T47D (cell line): Measurements from ENCODE around the gene ADGRD1.

ENCODE experiments used
- DNase-seq, 2 experiments: peaks; one replicate each; pipeline versions ENCODE4 v3.0.0 to v3.0.0-alpha.2; 2011 to 2012; ENCODE audit warnings: low read depth in 1 of 2, low spot score in 1 of 2
- JUND ChIP-seq: IDR thresholded peaks from 2 replicates; pipeline ENCODE4 v1.6.1; 2012; ENCODE audit warnings: low read depth
- in situ Hi-C: cut with HindIII; loops from 2 replicates; pipeline ENCODE4 v1.10.0; 2016; ENCODE audit warnings: low sequenced_read_pairs, low pct_unique_long_range_greater_than_20kb

ADGRD1 gene

DNA sequence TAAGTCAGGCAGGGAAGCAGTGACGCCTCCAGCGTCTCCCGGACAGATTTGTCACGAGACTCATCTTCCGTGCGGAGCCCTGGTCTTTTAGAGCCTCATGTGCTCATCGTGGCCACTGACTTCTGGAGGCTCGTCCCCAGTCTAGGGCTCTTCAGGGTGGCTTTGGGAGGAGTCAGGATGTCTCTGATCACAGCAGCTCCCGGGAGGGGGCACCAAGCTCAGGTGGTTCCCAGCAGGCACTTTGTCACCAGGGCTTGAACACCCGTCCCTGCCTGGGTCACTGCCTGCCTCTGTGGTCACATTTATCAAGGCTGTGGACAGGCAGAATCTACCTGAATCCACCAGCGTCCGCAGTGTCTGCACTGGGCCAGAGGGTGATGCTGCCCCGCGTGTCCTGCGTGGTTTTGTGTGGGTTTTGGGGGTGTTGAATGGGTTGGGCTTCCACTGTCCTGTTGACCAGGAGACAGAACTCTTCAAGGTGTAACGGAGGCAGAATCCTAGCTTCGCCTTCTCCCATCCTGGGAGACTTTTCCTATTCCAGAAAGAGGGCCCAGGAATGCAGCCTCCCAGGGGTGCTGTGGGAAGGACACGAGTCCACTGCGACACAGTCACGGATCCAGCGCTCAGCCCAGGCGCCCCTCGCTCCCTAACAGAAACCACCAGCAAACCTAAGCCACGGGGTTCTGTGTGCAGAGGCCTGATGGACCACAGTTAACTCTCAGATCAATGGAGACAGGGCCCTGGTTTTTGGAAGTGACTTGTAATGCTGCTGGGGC, 132.3 kb downstream of the ADGRD1 start:
- no peak for DNase-seq
- no peak for TF ChIP-seq JUND
- in situ Hi-C loops, result no loop called here

DNA sequence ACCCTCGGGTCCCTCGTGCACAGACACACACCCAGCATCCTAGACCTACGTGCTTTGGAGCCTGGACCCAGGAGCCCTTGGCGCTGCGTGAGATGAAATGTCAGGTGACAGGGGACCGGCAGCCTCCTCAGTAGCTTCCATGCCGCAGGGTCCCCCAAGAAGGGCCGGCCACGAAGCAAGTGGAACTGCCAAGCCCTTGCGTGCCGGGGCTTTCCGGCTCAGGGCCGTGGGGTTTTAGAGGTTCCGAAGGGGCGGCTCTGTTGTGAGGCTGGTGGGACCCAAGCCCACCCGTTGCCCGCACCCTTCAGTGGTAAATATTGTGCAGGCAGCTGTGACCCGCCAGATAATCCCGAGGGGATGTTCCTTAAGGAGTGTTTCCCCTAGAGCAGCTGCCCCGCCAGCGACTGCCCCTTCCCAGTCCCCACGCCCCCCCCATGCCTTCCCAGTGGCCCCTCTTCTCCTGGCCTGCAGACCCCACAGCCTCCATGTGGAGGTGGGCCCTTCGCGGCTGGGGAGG, 133.7 kb downstream of the ADGRD1 start:
- no peak for DNase-seq
- no peak for TF ChIP-seq JUND
- in situ Hi-C loops, result no loop called here

DNA sequence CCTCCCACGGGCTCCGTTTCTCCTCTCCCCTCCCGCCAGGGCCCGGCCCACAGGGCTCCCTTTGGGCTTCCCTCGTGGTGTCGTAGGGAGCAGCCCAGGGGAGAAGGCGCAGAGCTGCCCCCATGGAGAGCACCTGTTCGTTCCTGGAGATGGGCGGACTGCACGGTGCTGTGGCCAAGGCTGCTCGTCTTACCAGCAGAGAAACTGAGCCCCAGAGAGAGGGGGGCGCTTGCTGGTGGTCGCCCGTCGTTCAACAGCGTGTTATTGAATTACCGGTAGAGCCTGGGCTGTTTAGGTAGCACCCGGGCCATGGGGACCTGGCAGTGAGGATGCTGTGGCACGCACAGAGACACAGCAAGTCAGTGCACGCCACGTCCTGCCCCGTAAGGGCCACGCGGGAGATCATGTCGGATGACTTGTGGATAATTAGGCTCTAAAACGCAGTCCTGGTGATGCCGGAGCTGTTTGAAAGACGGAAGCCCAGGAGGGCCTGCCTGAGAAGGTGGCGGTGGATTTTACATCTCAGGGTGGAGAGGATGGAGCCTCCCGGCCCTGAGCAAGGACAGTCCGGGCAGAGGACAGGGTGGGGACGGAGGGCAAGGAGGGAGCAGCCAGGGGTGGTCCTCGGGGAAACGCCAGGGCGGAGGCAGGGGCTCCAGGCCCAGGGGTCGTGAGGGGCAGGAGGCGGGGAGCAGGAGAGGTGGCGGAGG, 134.4 kb downstream of the ADGRD1 start:
- DNase-seq, result no peak
- no peak for TF ChIP-seq JUND
- in situ Hi-C loops, result no loop called here

DNA sequence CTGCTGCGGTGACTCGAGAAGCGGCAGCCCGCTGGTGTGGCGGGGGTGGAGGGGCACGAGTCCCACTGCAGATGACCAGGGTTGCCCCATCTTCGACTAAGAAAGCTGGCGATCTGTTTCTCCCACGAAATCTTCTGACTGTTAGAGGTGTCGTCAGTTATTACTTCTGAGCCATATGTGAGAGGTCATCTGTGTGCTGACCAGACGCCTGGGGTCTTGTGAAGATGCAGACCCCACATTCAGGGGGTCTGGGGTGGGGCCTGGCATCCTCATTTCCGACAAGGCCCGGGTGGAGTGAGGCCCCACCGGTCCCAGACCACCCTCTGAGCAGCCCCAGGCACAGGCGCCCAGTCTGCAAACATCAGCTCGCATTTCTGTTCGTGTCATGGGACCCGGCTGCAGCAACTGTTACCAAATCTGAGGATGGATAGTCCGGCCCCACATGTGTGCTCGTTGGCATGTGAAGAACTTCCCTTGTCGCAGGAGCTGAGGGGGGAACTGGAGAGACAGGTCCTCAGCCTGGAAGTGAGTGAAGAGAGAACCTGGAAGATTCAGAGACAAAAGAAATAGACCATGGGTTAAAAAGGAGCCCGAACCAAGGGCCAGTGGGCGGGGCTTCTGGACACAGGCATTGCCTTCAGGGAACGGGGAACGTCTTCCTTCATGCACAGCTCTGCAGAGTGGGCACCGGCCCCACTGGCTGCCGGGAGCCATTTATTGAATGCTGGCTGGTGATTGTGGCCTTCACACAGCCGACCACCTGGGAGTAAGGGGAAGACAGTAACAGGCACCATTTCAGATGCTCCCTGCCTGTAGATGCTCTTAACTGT, 135.2 kb downstream of the ADGRD1 start:
- no peak for DNase-seq
- TF ChIP-seq JUND, result no peak
- in situ Hi-C loops, result no loop called here

DNA sequence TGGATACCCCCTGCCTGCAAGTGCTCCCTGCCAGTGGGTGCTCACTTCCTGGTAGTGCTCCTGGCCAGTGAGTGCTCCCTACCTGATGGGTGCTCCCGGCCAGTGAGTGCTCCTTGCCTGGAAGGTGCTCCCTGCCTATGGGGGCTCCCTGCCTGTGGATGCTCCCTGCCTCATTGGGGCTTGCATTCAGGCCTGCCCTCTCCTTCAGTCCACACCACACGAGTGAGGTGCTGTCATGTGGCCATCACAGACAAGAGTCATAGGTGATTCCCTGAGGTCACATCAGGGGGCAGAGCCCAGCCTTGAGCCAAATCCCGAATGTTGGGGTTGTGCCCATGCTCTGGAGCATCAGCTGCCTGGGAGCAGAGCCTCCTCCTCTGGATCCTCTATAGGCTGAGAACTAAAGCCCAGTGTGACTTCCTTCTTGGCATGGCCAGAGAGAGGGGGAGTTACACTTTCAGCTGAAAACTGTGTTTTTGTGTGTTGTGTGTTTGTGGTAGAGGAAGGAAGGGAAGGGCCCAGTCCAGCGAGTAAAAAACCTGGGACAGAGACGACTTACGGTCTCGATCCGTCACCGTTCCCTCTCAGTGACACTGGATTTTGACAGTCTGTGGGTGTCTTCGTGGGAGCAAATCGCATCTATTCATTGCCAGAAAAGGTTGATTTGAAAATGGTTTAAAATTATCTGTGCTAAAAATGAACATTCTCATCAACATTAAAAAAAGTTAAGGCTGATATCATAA, 136.0 kb downstream of the ADGRD1 start:
- no peak for TF ChIP-seq JUND
- in situ Hi-C loops, result no loop called here
- DNase-seq, result no peak

DNA sequence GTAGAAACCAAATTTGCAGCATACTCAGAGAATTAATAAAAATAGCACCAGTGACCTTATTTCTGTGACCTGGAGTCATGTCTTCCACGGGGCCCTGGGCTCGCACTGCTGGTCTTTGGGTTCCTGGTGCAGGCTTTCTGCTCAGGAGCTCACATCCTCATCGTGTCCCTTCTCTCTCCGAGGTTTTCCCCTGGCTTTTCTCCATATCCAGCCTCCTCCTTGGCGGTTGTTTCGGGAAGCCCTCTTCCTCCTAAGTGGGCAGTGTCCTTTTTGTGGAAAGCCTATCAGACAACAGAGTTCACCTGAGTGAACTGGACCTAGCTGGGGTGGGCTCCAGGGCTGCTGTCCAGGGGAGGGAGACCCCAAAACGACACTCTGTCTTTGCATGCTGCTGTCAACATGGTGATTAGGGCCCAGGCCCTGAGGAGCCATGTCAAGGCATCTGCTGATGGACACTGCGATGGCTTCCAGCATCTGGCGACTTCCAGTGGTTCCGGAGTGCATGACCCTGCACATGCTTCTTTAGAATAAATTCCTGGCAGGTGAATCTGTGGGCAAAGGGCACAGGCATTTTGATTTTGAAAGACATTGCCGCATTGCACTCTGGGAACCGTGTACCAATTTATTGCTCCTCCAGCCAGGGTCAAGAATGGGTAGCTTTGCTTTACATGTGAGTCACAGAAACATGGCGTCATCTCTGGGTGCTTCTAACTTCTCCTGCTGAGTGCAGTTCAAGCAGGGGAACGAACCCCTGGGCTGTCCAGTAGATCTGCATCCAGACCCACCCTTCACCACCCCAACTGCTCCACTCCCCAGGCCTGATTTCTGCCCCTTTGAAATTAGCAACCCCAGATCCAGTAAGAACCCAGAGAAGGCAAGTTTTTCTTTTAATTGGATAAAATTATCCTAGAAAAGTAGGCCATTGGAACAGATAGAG, 136.8 kb downstream of the ADGRD1 start:
- no peak for TF ChIP-seq JUND
- in situ Hi-C loops, result no loop called here
- DNase-seq, result no peak

DNA sequence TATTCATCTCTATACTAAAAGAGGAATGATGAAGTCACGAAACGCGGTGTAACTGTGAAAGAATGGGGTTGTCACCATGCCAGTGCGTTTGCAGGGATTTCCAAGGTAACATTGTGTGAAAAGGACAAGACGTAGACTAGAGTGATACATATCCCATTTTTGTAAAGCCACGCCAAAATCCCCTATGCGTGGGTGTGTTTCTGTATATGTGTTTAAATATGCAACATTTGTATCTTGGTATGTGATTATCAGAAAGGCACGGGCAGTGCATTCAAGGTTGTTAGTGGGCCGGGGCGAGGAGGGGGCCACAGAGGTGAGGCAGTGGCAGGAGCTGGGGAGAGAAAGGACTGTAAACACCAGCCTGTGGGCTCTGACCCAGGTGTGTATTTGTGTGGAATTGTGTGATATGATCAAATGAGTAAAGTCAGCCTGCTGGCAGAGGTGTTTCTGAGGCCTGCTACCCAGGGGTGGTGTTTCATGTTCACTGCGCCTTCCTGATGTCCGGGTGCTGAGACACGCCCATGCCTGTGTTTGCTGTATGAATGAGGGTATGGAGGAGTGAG, 137.8 kb downstream of the ADGRD1 start:
- no peak for DNase-seq
- no peak for TF ChIP-seq JUND
- in situ Hi-C loops, result no loop called here

DNA sequence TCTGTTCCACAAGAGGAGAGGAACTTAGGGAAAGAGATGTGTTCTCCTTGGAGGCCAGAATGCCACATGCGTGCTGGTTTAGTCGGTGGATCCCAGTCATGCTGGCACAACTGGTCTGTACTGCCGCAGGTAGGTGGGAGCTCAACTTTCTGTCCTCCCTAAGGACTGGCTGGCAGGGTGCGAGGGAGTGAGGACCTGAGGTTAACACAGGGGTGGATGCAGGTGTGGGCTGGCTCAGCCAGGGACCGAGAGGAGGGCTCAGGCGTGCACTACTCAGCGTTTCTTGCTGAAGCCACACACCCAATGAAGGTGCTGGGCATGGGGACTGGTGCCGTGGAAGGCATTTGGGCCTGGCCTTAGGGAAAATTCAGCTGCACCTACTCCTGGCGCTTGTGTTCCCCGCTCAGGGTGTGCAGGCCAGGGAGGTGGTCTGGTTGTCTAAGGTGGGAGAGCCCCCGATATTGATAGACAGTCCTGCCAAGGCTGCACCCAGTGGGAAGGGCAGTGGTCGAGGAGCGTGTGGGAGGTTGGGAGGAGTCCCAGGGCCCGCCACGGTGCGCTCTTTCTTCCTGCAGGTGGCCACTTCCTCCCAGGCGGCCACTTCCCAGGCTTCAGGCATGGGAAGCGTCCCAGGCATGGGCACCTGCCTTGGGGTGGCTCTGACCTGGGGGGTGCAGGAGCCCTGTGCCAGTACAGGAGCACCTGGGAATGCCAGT, 138.4 kb downstream of the ADGRD1 start:
- no peak for TF ChIP-seq JUND
- no peak for DNase-seq
- in situ Hi-C loops, result no loop called here

DNA sequence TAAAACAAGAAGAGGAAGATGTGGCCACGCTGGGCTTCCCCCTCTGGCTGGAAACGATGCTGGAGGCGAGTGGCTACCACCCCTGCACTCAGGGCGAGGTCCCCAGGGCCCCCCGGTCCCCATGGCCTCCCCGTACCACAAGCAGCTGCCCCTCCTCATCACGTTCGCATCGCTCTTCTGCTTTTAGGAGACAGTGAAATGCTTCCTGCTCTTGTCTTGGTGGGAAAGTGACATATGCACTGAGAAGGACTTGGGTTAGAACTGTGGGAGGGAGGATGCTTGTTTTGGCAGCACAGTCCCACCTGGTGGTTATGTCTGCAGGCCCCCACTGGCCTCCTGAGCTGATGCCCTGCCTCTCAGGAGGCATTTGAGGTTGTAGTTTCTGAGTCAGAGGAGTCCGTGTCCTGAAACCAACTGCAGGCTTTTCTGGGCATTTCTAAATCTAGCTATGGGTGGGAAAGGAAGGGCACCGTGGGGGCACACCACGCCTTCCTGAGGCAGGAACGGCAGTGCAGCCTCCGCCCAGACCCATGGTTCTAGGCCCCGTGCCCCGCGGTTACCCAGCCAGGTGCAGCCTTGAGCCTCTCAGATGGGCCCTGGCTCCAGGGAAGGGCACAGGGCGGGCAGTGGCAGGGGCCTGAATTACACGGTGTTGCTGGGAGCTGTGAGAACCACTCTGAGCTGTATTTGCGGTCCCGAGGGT, 139.3 kb downstream of the ADGRD1 start:
- DNase-seq, result no peak
- no peak for TF ChIP-seq JUND
- in situ Hi-C loops, result no loop called here

DNA sequence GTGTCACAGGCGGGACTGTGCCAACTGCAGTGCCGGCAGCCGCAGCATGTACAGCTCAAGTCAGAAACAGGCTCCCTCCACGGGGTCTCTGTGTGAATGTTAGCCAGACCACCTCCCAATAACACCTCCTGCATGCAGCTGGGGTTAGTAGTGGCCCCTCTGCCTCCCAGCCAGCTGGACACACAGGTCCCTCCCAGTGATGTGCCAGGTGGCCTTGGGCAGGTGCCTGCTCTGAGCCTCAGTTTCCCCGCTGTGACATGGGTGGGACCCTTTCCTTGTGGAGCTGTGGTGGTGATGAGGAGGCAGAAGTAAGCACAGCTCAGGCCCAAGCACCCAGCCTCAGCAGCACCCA, 139.9 kb downstream of the ADGRD1 start:
- in situ Hi-C loops, result no loop called here
- no peak for DNase-seq

More for the DNA sequence above, 139.9 kb downstream of the ADGRD1 start:
- TF ChIP-seq JUND, result no peak
